Medulla oblongata (tissue), 1 donor: ENCODE measurements around the gene CLDN16.

Experiments used
- DNase-seq: peaks from one replicate; pipeline ENCODE4 v3.0.0-alpha.2; 2015; ENCODE audit errors: extremely low spot score

CLDN16 gene

DNA sequence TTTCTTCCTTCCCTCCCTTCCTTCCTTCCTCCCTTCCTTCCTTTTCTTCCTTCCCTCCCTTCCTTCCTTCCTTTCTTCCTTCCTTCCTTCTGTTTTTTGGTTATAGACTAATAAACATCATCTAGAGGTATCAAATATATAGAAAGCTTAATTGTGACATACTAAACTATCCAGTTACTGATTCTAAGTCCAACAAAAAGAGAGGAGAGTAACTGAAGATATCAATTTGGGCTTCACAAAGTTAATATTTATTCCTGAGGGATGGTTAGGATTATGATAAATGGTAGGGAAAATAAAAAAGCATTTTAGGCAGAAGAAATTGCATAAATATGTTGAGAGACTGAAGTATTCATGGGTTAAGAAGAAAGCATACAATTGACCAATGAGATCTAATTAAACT is 7.8 kb upstream of the CLDN16 start:
- DNase-seq = no peak

DNA sequence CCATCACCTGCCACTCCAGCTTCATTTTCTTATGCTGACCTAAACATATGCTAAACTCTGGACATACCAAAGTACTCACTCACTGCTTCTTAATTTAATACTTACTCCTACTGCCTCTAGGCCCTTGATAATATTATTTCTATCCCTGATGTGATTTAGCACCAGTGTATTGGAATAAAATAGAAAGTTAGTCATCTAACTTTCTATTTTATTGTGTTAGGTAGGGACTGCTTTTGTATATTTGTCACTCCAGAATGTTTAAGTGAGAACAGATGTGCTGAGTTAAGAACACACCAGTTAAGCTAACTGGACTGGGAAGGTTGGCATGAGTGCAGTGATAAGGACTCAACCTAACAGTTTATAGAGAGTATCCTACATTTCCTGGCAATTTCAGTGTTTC is 6.5 kb upstream of the CLDN16 start:
- DNase-seq = no peak

DNA sequence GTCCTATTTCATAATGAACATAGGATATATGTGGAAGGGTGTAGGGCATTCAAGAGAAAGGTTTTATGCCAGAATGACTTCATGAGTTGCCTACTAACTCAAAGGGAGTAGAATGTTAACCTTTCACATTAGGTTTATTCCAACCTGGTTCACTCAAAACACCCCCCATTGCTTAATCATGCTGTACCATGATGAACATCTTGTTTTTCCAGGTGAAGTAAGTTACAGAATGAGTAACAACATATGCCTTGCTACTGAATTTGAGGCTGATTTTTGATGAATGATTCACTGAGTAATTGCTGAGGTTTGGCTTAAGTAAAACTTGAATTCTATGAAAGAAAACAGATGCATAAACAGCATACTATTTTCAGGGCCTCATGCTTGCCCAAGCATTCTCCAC is 5.9 kb upstream of the CLDN16 start:
- DNase-seq = no peak

DNA sequence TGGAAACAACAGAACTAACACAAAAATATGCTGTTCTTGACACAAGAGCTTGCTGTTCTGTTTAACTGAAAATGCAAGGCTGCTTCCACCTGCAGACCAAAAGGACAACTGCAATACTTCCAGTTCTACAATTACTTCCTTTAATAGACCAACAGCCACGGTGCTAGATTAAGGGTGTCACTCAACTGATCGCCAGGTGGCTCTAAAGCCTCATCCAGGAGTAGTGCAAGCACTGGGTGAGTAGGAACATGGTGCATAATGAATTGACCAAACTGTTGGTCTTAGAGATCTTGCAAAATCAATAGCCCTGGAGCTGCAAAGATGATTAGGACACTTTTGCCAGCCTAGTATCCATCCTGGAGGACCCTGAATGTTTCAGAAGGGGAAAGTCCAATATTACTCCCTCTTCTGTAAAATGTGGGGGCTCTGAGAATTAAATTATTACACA is 3.6 kb upstream of the CLDN16 start:
- peak; percentile 37 for DNase-seq

DNA sequence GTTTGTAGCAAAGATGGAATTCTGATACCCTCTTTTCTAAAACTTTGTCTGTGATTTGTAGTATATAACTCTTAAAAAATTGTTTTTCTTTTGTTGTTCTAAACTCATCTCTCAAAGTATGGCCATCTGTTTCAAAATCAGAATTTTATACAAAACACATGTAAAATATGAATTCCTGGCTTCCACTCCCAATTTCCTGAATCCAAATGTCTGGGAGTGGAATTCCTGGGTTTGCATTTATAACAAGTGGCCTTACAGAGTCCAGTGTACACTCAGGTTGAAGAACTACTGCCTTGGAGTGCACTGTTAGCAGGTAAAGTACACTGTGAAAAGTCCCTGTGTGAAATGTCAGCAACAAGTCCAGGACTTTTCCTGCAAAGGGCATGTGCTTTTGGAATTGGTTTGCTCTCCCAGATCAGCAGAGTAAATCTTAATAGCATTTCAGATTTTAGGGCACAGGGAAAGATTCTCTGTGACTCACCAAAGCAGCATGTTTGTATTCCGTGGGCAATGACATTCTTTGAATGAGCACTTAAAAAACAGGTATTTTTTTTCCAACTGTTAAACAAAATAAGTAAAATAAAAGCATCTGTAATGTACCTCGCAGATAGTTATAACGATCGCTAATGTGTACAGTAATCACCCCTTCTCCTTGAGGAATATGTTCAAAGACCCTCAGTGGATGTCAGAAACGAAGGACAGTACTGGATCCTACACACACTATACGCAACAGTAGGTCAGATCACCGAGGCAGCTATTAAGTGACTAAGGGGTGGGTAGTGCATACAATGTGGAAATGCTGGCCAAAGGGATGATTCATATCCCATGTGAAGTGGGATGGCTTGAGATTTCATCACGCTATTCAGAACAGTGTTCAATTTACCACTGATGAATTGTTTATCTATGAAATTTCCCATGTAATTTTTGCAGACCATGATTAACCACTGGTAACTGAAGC is 2.0 kb upstream of the CLDN16 start:
- no peak for DNase-seq

DNA sequence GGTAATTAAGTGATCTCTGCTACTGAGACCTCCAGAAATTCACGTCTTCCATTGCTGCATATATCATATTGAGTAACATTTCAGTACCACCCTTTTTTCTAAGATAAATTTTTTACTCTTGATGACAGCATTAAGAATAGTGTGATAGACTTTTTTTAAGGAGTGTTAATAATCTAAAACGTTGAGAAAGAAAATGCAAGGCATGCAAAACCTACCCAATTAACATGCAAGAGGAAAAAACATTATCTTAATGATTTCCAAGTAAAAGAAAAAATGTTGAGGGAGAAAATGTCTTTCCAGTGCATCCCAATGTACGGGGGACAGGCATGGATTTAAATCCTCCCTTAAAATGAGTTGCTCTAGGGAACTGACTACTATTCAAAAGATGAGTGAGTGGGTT is 740 bp downstream of the CLDN16 start:
- DNase-seq = no peak

DNA sequence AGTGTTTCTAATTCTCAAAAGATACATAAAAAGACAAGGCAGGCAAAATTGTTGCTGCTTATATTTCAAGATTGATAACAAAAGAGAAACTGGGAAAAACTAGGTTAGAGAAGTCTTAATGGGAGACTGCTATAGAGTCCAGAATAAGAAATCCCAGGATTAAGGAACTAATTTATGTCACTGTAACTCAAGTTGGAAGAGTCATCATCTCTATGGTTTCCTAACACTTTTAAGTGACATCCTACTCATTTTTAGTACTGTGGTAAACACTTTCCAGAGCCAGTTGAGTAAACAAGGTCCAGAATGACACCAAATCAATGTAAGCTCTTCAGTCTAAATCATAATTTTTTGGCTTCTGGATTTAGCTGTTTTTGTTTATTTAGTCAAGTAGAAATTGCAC is 8.0 kb downstream of the CLDN16 start:
- no peak for DNase-seq

DNA sequence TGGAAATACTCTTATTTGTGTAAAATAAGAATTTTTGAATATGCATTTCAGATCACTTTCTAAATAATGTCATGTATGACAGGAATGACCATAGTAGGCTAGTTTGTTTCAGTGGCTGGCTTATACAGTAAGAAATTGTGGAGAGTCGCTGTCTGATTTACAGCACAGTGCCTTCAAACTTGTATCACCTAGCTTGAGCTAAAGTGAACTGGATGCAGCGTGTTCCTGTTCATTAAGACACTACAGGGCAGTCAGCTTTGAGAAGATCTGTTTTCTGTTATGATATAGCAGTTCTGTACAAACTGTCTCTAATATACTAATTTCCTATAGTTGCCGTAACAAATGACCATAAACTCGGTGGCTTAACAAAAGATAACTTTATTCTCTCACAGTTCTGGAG is 9.9 kb downstream of the CLDN16 start:
- DNase-seq = no peak

DNA sequence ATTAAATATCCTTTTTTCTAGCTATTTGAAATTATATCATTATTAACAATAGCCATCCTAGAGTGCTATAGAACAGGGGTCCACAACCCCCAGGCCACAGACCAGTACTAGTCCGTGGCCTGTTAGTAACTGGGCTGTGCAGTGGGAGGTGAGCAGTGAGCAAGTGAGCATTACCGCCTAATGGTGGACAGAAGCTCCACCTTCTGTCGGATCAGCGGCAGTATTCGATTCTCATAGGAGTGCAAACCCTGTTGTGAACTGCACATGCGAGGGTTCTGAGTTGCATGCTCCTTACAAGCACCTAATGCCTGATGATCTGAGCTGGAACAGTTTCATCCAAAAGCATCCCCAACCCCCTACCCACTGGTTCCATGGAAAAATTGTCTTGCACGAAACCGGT is 11.7 kb downstream of the CLDN16 start:
- no peak for DNase-seq

DNA sequence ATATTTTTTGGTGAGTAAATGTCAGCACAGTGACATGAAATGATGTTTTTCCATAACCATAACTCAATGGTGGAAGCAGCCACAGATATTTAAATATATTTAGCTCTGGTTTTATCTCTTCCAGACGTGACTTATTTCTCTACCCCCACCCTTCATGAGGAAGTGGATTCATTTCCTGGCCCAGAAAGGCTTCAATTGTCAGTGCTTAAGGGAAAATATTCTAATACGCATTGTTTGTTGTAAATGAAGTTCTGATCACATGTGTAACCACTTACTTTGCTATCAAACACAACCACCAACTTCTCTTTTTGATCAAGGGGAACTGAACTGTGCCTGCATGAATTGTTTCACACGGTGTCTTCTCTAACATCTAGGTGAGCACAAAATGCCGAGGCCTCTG is 14.0 kb downstream of the CLDN16 start:
- no peak for DNase-seq

DNA sequence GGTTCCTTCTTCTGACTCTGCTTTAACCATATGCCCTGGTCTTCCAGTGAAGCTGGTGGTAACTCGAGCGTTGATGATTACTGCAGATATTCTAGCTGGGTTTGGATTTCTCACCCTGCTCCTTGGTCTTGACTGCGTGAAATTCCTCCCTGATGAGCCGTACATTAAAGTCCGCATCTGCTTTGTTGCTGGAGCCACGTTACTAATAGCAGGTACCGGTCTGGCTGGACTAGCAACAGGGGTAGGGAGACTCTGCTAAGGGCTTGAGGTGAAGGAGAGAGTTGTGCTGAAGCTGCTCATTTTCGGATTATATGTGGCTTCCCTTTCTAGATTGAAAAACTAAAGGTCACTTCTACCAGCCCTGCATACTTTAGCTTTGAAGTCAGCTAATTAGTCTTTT is 16.8 kb downstream of the CLDN16 start:
- DNase-seq = no peak

DNA sequence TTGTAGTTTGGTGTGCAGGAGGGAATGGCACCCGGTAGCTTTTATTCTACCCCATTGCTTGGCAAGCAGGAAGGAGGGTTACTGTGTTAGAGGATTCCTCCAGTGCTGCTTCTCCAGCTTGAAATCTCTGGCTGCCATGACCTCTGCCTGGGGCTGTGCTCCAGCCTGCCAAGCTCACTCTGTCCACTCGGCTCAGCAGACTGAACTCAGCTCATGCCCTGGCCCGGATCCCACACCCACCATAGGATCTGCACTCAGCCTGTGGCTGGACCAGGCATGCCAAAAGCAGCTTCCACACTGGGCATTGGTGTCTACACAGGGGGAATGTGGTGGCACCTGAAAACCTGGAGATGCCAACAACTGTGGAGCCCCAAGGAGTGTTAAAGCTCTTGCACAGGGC is 26.3 kb downstream of the CLDN16 start:
- DNase-seq = no peak

DNA sequence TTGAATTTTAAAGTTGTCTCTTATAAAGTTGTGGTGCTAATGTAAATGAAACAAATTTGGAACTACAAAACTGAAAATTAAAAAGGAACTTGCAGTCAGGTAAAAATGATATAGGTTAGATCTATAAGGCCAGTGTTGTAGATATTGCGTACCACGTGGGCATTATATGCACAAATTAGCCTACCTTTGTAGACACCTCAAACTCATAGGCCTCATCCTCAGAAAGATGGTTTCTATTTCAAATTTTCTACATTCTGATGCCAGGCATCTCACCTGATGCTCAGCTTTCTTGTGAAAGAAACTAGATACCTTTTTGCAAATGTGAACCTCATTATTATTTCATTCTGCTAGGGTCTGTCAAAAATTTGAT is 36.1 kb downstream of the CLDN16 start:
- no peak for DNase-seq

DNA sequence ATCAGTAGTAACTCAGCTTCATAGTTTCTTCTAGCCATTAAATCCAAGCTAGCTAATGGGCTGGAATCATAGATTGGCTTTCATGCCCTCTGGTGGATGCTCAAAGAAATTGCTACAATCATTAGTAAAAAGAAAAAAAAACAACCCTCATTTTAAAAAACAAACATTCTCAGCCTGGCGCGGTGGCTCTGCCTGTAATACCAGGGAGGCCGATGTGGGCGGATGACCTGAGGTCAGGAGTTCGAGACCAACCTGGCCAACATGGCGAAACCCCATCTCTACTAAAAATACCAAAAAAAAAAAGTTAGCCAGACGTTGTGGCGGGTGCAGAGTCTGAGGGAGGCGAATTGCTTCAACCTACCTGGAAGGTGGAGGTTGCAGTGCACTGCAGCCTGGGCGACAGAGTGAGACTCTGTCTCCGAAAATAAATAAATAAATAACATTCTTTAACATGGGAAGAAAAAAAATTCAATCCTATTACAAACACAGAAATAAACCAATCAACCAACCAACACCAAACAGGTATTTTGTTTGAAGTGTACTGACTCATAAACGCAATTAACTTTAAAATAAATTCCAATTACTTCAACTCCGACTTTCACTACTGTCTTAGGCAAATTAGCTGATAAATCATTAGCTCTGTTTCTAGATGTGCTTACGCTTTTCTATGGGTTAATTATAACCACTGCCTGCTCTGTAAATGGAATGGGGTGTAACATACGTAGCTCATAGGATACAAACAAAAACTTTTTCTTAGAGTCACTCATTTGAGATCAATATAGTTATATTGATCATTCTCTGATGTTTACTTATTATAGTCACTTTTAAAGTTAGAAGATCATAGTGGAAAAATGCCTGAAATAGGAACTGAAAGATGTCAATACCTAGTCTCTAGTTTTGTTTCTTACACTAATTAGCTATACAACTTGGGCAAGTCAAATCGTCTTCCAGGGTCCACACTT is 36.8 kb downstream of the CLDN16 start:
- peak; percentile 67 for DNase-seq

DNA sequence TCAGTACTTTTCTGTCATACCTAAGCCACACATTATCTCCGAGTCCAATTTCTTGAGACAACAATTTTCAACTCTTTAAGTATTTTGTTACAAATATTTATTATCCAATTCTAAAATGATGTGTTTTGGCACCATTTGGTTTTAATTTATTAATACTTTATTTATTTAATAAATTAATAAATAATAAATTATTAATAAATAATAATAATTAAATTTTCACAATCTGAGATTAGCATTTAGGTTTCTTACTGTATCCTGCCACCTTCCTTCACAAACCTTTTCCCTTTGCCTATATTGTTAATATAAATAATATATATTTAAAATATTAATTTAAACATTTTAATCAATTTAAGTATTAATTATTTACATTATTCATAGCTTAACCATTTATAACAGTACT is 37.9 kb downstream of the CLDN16 start:
- no peak for DNase-seq

DNA sequence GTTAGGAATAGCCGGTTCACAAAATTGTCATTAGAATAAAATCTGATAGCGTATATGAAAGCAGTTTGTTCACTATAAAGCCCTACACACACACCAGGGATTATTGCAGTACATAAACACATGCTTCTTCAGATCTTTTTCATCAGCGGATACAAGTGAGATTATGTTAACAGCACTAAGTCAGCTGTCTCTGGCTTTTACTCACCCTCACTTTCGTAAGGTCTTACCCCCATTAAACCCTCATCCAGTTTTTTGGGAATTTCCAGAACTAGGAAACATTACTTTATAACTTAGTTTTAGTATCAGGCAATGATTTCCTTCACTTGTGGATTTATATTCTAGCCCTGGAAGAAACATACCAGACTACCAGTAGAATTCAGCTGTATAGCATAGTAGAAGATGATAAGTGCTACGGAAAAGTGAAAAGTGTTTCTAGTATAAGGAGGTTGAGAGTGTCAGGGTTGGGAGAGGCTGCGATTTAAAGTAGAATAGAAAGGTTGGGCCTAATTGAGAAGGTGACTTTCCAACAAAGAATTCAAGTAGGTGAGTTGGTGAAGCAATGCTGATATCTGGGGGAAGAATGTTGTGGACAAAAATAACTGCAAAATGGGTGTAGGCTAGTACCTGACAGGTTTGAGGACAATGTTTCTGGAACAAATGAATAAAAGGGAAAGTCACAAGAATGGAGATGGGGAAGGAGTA is 39.0 kb downstream of the CLDN16 start:
- no peak for DNase-seq

DNA sequence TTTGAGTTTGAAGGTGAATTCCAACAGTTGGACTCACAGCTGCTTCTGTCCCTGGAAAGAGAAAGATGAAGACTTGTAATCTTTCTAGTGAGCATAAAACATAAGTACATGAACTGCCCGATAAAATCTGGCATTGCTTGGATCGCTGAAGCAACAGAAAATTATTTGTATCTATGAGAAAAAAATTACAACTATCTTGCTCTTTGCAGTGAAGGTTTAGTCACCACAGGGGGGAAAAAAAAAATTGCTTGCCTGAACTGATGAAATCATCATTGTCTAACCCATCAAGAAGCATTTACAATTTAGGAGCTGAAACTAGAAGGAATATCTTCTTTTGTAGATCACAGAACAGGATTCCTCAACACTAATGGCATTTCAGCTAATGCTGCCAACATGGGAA is 41.7 kb downstream of the CLDN16 start:
- no peak for DNase-seq

DNA sequence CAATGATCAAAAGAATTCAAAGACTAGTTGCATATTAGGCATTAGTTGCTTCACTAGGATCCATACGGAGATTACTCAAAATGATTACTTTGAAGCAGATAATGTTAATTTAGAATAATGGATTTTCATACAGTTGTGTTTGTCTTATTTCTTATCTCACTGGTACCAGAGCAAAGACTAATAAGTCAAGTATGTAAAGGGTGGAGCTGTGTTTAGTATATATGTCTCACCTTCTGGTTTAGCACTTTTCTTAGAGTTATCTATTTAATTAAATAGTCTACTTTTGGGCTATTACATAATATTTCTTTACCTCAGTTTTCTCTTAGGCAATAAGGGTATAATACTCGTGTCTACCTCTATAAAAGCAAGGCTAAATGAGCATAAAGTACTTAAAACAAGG is 42.9 kb downstream of the CLDN16 start:
- no peak for DNase-seq

DNA sequence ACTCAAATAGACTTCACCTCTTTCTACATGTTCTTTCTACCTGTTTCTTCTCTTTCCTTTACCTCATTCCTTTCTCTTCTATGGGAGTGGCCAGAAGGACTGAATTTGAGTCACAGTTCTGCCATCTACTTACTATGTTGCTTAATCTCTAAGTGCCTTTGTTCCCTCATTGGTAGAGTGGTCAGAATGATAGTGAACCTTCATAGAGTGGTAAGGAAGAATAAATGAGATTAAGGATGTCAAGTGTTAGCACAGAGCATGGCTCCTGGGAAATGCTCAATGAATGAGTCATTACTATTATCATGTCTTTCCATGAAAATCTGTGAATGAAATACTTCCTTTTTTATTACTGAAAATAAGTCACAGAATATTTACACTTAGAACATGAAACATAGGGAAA is 44.3 kb downstream of the CLDN16 start:
- DNase-seq = no peak

DNA sequence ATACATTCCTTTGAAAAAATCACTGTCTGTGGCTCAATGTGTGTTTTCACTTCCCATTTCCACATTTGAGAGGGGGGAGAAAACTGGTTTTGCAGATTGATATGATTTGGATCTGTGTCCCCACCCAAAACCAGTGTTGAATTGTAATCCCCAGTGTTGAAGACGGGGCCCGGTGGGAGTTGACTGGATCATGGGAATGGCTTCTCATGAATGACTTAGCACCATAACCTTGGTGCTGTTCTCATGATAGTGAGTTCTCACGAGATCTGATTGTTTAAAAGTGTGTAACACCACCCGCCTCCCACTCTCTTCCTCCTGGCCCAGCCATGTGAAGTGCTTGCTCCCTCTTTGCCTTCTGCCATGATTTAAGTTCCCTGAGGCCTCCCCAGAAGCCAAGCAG is 45.7 kb downstream of the CLDN16 start:
- no peak for DNase-seq

DNA sequence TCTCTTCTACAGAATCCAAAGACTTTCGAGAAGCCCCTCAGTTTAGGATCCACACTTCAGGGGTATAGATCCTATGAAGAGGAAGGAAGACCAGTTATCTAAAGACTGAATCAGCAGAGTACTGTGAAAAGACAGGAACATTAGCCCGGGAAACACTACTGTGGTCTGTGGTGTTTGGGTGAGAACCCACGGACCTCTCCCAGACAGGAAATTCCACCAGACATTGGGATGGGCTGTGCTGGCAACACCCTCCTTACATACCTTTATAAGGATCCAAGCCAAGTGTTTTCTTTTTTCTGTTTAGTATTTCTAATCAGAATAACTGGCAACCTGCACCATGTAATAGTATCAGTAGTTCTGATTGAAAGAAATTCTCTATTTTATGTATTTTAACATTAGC is 47.7 kb downstream of the CLDN16 start:
- DNase-seq = no peak

DNA sequence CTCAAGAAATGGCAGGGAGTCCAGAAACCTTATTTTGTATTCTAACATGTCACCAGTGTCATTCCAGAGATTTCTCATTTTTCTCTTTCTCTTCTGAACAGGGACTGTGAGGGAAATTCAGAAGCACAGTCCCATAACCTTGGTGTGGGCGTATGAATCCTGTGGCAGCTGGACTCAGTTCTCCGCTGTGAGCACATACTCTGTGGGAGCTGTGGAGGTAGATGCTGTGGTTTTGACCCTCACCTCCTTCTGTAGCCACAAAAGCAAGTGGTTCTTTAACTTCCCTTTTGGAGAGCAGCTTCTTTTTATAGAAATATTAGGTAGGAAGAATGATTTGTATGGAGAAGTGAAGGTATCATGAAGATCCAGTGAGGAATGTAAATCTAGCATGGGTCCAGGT is 48.4 kb downstream of the CLDN16 start:
- no peak for DNase-seq
